ENCODE results near the gene CLDN34.

Gene CLDN34

DNA sequence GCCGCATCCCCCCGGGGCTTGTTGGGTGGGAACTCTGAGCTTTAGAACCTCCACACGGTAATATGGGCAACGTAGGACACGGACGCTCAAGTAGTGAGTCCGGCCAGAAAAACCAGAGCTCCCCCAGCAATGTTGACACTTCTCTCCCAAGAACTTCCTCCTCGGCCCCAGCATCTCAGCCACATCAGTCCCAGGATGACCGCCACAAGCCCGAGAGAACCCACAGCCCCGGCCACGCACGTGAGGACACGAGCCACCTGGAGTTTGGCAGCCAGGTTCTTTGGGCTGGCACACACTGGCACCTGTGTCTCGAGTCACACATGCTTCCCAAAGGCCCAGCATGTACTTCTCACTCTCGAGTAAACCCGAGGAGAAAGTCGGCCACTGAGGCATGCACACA, 16.3 kb downstream of the CLDN34 start:
- DNase-seq = no peak

DNA sequence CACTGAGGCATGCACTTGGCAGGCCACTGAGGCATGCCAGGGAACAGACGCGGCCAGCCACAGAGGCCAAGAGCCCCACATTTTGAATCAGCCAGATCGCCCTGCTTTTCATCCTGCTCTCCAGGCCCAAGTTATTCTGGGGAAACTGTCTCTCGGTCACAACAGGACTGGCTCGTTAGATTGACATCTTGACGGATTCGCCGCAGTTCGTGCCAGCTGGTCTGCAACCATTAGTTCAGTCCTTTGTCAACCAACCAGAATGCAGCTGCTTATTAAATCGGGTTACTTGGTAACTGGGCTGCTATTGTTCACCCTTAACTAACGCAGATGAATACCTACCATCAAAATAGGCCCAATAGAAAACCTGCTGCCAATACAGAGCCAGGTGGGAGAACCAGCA, 16.7 kb downstream of the CLDN34 start:
- DNase-seq = no peak

DNA sequence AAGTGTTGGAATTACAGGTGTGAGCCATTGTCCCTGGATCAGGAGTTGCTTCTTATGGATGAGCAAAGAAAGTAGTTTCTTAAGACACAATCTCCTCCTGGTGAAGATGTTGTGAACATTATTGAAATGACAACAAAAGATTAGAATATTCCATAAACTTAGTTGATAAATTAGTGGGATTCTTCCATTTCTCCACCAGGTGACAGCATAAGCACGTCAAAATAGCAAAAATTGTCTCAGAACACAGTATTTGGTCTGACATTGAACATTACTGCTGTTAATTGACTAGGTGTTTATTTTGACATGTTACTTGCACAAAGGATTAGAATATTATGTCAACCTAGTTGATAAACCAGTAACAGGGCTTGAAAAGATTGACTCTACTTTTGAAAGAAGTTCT, 21.6 kb downstream of the CLDN34 start:
- no peak for DNase-seq

DNA sequence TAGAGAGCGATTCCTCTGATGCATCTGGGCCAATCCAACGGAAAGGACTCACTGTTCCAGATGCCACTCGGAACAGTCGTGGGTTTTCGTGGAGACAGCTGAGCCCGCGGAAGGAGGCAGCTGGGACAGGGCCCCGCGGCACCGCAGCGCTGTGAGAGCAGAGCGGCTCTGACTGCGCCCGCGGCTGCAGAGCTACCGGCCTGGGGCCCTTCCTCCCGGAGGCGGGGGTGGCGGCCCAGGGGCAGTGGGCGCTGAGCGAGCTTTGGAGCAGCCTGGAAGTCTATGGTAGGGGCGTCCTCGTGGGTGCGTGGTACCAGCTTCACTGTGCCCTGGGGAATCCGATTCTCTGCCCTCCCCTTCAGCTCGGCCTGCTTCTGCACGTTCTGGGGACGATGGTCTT, 24.9 kb downstream of the CLDN34 start:
- no peak for DNase-seq

GRCh38 chrX:9992724-9993123, 25.6 kb downstream of the CLDN34 start:
- no peak for DNase-seq

- DNase-seq = peak; percentile 27
Observed at GRCh38 chrX:9995855-9996339, 28.7 kb downstream of the CLDN34 start.

- no peak for DNase-seq
Observed at GRCh38 chrX:9997041-9997440, 29.9 kb downstream of the CLDN34 start.

- DNase-seq = no peak
Observed at GRCh38 chrX:9997524-9997923, 30.4 kb downstream of the CLDN34 start.

DNA sequence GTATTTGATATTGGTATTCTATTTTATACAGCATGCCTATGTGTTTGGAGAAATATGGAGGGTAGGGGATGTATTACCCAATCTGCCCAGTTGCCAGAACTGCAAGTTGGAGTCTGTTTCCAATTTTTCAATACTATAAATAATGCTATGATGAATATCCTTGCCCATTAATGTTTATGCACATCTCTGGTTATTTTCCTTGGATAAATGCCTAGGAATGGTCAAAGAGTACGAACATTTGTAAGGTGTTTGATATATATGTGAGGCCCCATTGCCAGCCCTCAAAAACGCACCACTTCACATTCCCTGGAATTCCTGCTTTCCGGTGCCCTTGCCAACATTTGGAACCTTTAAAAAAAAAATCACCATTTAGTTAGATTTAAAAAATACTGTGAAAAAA, 34.3 kb downstream of the CLDN34 start:
- no peak for DNase-seq

- DNase-seq = no peak
Observed at GRCh38 chrX:10004832-10005475, 37.8 kb downstream of the CLDN34 start.

DNA sequence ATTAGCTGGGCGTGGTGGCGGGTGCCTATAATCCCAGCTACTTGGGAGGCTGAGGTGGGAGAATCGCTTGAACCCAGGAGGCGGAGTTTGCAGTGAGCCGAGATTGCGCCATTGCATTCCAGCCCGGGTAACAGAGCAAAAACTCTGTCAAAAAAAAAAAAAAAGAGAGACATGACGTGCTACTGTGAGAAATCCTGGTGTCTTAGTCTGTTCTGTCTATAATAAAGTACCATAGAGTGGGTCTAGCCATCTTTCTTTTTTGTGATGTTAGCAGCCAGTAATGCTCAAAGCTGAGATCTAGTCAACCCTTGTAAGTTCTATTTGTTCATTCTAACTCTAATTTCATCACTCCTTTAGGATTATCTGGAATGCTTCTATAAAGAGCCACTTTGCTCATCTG, 38.9 kb downstream of the CLDN34 start:
- DNase-seq = no peak

- DNase-seq = no peak
Observed at GRCh38 chrX:10006770-10007169, 39.6 kb downstream of the CLDN34 start.

DNA sequence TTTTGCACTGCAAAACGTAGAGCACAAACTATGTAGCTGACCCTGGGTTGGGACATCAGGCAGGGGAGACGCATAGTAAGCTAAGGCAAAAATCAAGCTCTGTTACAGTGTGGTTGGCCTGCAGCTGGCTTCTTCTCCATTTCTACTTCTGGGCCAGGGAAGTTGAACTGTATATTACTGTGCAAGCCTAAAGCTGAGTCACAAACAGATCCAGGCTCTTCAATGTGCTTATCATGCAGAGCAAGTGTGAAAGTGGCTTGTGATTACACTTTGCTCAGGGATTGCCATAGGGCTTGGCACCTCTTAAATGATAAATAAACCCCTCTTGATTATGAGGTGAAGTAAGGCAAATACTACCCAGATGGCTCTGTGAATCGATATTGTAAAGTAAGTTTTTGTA, 40.5 kb downstream of the CLDN34 start:
- no peak for DNase-seq

DNA sequence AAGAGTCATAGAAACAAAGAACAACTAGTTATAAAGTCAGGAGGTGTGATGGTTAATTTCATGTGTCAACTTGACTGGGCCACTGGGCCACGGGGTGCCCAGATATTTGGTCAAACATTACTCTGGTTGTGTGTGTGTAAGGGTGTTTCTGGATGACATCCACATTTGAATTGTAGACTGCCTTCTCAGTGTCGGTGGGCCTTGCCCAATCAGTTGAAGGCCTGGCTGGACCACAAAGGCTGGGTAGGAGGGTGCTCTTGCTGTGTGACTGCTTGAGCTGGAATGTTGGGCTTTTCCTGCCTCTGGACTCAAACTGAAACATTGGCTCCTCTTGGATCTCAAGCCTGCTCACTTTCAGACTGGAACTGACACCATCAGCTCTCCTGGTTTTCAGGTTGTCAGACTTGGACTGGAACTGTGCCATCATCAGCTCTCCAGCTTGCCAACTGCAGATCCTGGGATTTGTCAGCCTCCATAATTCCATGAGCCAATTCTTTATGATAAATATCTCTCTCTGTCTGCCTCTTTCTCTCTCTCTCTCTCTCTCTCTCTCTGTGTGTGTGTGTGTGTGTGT, 41.4 kb downstream of the CLDN34 start:
- no peak for DNase-seq

DNA sequence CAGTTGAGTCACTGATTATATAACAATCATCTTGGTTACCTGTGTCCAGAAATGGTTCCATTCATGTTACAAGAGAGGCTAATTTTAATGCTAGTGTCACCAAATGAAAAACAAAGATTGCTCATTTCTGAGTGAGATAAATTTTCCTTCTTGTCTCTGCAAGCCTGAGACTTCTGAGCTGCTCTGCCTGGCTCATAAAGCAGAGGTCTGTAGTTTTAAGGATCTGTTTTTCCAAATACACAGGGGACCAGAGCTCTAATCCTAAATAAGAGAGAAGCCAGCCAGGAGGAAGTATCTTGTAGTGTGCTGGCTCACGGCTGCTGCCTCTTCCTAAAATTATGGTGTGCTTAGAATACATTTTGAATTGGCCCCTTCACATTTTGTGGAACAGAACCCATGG, 42.6 kb downstream of the CLDN34 start:
- DNase-seq = no peak

GRCh38 chrX:10010686-10011085, 43.5 kb downstream of the CLDN34 start:
- DNase-seq = no peak

DNA sequence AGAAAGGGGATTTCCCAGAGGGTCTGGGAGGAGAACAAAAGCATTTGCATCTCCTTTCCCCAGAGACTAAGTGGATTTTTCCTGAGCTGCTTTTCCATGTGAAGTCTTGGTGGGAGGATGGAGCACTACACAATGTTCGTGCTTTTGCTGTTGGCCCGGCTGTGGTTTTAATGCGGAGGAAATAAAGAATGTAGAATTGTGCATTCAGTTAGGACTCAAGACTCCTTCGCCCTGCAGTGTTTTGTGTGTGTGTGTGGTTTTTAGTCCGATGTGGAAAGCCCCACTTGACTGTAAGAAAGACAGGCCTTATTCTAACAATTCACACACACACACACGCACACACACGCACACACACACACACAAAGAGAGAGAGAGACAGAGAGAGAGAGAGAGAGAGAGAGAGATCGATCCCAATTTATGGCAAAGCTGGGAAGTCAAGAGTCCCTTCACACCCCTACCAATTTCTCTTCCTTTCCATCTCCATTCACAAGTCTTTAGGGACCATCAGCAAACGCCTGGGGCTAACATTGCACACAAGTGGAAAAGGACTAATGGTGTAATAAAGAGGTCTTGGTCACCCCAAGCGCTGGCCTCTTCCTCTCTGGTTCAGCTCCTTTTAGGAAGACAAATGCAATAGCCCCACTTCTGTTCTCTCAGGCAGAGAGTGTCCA, 44.2 kb downstream of the CLDN34 start:
- no peak for DNase-seq

- DNase-seq = no peak
Observed at GRCh38 chrX:10011991-10012390, 44.8 kb downstream of the CLDN34 start.

DNA sequence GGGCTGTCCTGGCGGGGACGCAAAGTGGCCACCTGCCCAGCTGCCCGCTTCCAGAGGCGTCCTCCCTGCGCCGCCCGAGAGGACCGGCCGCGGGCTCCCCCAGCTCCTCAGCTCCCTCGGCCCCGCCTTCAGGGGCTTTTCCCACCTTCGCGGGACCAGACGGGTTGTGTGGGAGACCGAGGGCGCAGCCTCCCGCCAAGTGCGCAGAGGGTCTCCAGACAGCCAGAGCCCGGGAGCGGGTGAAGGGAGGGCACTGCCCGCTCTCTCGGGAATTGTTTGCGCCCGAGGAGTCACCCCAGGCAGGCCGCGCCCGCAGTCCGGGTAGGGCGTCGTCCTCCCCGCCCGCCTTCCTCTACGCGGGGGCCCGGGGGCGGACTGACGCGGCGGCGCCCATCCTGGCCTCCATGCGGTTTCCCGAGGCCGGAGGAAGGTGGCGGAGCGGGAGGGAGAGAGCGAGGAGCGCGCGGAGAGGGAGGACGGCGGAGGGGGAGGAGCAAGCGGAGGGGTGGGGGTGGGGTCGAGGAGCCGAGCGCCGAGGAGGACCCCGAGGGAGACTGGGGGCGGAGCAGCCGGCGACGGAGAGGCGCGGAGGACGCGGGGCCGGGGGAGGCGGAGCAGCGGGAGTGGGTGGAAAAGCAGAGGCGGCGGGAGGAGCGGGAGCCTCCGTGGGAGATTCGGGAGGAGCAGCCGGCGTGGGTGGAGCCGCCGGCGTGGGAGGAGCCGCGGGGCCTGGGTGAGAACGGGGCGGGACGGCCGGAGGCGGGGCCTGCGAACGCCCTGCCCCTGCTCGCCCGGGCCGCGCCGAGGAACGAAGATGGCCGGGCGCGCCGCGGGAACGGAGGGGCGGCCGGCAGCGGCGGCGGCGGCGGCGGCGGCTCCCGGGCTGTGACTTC, 47.5 kb downstream of the CLDN34 start:
- no peak for DNase-seq

DNA sequence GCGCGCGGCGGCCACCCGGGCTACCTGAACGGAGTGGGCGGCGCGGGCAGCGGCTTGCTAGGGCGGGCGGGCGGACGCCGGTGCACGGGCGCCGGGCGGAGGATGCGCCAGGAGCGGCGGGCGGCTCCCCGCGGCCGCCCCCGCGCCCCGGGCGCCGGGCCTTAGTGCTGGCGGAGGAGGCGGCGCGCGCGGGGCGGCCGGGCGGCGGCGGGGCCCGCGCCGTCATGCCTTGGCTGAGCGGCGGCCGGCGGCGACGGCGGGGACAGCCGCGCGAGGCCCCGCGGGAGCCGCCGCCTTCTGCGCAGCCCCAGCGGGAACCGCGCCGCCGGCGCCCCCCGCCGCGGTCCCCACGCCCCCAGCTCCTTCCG, 48.2 kb downstream of the CLDN34 start:
- DNase-seq = no peak

DNA sequence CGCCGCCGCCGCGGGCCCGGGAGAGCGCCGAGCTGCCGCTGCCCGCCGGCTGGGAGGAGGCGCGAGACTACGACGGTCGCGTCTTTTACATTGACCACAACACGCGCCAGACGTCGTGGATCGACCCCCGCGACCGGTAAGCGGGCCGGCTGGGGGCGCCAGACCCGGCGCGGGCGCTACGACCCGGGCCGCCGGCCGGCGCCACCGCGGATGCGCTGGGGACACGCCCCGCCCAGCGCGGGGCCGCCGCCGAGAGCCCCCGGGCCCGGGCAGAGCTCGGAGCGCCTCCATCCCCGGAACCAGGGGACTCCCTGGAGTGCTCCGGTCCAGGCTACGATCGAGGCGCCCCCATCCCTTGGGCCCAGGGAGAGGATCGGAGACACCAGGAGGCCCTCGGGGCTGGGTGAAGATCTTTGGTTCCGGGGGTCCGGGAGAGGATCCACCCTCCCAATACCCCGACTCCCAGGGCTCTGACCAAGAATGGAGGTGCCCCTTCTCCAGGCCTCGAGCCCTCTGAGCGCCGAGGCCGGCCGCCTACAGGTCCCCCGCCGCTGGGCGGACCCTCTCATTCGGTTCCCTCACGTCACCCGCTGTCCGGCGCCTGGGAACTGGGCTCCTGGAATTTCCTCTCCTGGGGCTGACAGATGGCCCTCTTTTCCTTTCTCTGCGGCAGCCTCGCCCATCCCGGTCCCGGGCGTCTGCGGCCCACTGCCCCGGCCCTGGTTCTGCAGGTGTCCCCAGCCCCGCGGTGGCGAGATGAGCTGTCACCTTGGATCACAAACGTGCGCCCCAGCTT, 48.8 kb downstream of the CLDN34 start:
- DNase-seq = no peak

DNA sequence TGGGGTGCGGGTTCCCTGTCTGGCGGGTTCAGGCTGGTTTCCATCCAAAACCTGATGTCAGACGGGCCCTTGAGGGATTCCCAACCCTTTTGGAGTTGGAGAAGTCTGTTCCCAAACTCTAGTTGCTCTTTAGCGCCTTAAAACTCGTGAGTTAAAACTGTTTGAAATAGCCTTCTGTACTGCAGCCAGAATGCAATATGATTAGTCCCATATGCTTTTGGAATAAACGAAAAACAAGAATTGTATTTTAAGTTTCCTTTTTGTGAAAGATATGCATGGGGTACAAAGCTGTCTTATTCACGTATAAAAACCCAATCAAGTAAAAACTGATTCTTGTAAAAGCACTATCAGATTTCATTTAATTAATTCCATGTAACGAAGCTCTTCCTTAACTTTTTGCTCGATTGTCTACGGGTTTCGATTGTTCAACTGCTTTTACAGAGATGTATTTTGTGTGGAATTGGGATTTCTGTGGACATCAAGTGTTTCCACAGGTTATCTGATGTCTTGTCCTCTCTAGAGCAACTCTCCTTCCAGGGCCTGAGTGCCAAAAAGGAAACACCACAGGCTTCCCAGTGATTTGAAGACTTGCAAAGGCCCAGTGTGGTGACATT, 49.5 kb downstream of the CLDN34 start:
- no peak for DNase-seq

Data from NCI-H1694 (cell line).